Stimulated activated CD4-positive, alpha-beta T cell treated with anti-CD3 and anti-CD28 coated beads, TNF-alpha, amount 100 ng/mL, for 4 hours (primary cell): ENCODE results near the gene NAV2.
"Not testable (repeated sequence)": the region's sequence is repeated elsewhere in the genome, so short reads cannot be mapped to it uniquely, and the experiment has no call there.

Source experiments
- DNase-seq, 3 experiments: peaks; one replicate each; pipeline ENCODE4 v3.0.0-alpha.2; 2020; ENCODE audit warnings: low read depth in 3 of 3

The NAV2 gene

DNA sequence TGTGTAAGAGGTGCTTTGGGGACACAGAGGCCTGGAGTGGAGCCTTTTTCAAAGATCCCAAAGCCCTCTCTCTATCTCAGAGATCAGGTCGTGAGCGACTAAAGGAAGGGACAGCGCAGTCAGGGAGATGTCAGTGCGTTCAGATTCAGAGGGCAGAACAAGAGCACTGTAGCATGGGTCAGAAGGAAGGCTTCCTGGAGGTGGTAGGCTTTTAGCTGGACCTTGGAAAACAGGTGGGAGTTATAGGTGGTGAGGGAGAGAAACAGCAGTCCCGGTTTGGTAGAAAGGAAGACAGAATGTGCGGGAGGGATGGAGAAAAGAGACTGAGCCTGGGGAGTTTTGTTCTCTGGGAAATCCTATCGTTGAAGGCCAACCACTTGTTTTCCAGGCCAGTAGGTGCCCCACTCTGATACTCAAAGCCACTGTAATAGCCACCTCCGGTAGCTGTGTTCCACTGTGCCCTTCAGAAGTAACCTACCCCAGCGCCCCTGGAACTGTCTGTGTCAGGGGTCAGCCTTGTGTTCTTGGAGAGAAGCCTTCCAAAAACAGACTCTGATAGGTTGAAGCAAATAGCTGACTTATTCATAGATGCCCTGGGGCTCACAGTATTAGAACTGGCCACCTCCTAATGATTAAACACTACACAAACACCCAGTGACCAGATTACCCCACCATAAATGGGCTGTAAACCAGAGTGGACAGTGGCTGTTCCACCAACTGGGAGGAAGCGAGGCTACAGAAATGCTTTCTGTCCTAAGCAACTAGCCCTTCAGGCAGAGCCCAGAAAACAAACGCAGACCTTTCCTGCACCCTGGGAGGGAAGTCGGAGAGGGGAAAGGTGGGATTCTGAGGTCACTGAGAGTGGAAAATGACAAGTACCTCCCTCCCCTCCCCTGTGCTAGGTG, 289.9 kb downstream of the NAV2 start:
- no peak for DNase-seq

DNA sequence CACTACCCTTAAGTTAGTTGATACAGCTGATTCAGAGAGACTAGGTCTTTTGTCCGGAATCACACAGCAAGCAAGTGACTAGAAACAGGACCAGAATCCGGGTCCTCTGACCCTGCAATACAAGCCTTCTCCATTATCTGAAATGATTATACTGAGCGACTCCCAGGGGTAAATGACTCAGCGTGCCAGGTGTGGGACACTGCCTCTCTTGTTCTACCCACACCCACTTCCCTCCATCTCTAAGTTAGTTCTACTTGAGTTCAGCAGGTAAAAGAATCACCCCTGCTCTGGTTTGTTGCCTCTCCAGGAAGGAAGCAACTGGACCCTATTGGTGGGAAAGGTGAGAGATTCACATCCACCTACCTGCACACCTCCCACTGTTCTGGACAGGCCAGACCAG, 290.7 kb downstream of the NAV2 start:
- no peak for DNase-seq

DNA sequence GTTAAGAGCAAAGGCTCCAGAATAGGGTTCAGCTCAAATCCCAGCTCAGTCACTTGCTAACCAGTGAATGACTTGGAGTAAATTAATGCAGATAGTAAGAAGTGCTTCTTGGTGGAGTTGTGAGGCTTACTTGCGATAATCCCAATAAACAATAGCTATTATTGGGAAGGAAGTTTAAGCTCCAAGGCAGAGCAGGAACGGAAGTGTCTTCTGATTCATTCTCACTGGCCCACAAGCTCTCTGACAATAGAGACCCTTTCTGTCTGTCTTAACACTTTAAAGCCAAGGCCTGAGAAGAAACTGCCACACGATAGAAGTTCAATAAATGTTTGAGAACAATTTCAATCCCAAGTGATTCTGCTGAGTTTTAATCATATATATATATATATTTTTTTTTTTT, 292.2 kb downstream of the NAV2 start:
- DNase-seq = no peak

GRCh38 chr11:20005747-20006146, 293.1 kb downstream of the NAV2 start:
- DNase-seq = no peak

DNA sequence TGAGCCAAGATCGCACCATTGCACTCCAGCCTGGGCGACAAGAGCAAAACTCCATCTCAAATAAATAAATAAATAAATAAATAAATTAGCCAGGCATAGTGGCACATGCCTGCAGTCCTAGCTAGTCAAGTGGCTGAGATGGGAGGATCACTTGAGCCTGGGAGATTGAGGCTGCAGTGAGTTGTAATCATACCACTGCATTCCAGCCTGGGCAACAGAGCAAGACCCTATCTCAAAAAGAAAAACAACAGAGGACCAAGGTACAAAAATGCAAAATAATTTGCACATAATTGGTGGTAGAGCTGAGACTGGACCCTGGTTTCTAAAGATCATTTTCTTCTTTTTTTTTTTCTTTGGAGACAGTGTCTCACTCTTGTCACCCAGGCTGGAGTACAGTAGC, 294.0 kb downstream of the NAV2 start:
- DNase-seq = not testable (repeated sequence)

- DNase-seq = no peak
Observed at GRCh38 chr11:20007386-20007785, 294.7 kb downstream of the NAV2 start.

- no peak for DNase-seq
Observed at GRCh38 chr11:20008190-20008870, 295.7 kb downstream of the NAV2 start.

- no peak for DNase-seq
Observed at GRCh38 chr11:20008871-20009644, 296.4 kb downstream of the NAV2 start.

DNA sequence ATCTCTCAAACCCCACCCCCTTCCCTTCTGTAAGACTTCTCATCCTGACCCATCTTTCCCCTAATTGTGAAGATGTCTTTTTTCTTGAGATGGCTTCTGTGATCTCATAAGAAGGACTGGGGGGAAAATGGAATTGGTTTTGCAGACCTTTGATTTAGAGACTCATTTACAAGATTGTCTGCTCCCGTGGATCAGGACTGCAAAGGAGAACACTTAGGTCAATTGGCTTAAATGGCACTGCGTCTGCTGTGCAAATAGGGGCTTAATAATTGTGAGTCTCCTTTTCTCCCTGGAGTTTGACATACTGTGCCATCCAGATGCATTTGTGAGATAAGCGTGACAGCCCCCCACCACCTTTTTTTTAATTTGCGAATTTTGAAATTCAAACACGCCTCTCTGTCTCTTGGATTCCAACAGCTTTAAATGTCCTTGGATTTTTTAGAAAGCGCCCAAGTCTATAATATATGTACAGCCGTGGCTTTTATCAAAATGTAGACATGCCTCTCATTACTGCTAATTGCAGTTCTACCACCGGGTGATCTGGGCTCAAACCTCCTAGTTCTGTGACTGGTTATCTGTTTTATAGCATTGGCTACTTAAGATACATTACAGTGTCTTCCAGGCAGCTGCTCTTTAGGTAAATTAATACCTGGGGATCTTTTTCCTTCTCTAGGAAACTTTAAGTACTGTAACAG, 297.7 kb downstream of the NAV2 start:
- DNase-seq = no peak

DNA sequence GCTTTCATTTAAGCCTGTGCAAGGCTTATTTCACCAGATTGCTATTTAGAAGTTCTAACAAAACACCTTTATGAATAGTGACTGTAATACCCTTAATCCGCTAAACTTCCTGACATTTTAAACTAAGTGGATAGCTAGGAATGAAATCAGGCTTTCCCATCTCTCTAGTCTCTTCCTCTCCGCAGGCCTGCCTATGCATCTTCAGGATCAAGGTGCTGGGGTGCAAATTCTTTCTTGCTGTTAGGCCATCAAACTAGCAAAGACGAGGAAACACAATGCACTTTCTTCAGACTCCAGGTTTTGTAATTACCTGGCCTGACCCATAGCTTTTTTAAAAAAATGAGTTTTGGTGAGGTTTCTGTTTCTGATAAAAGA, 298.2 kb downstream of the NAV2 start:
- DNase-seq = no peak

- no peak for DNase-seq
Observed at GRCh38 chr11:20011307-20011951, 298.8 kb downstream of the NAV2 start.

GRCh38 chr11:20013346-20014066, 300.9 kb downstream of the NAV2 start:
- no peak for DNase-seq

- no peak for DNase-seq
Observed at GRCh38 chr11:20014067-20014402, 301.4 kb downstream of the NAV2 start.

DNA sequence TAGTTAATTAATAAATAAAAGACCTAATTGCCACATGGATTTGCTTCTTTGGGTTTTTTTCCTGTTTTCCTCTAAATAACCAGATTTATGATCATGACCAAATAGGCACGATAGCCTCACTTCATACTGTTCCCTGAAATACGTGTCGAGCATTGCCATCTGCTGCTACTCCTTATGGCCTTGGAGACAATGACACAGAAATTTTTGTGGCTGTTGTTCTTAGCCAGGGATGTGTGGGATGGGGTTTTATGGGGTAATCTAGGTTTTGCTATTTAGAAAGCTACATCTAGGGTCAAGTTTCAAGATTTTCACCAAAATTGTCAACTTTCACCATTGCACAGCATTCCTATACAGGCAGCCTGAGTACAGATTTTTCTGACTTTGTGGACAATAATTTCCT, 302.5 kb downstream of the NAV2 start:
- no peak for DNase-seq

DNA sequence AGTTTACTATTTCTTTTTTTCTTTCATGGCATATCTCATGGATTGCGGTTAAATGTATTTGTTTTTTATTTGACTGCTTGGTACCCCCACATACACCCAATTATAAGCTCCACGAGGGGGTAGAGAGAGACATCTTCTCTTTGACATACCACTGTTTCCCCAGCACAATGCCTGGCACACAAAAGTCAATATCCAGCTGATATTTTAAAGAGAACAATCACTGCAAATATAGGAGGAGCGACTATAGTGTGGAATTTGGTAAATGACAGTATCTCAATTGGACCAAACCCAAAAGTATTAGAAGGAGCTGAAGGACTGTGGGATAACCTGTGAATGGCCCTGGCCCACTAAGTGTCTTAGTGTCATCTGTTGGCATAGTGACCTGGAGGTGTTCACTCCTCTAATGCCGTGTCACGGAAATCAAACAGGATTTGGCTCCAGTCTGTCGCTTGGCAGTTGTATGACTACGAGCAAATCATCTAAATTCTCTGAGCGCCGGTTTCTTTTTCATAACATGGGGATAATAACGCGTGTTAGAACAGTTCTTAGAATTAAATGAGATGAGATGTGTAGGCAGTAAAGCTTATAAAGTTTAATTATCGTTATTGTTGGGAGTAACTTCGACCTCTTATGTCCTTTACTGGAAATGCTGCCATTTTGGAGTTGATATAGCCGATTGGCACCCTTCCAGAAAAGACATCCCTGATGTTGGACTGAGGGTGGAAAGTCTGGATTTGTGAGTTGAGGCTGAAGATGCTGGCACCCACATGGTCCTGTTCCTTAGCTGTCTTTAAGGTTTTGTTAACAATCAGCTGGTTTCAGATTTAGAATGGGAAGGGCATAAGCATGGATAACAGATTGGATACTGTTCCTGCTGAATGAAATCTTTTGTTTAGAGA, 303.1 kb downstream of the NAV2 start:
- DNase-seq = no peak

- DNase-seq = no peak
Observed at GRCh38 chr11:20016526-20016925, 303.9 kb downstream of the NAV2 start.

DNA sequence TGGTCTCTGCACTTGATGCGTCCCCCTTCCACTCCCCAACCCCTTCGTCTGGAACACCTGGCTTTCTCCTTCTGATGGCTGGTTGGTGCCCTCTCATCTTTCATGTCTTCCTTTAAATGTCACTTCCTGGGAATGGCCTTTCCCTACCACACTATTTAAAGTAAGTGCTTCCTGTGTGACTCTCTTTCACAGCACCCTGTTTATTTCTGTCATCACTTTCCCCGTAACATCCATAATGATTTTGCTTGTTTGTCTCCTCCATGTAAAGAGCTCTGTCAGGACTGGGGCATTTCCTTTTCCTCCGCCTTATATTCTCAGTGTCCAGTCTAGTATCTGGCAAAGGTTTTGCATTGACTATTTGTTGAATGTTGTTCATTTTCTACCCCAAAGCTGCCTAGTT, 304.7 kb downstream of the NAV2 start:
- DNase-seq = no peak

DNA sequence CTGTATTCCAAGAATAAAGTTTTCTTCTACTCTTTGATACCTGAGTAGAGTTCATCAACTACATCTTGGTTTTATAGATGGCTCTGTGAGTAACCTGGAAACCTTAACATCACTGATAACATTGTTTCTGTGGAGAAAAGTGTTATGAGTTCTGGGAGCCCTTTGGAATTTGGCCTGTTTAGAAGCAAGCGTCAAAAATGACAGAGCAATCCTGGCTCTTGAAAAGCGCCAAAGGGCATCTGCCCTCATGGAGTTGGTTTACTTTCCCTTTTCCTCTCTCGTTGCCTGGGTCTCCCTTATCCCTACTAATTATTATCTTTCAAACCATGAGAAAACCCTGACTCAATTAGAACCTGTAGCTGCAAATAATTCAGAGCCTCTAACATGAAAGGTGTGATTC, 307.6 kb downstream of the NAV2 start:
- DNase-seq = no peak

DNA sequence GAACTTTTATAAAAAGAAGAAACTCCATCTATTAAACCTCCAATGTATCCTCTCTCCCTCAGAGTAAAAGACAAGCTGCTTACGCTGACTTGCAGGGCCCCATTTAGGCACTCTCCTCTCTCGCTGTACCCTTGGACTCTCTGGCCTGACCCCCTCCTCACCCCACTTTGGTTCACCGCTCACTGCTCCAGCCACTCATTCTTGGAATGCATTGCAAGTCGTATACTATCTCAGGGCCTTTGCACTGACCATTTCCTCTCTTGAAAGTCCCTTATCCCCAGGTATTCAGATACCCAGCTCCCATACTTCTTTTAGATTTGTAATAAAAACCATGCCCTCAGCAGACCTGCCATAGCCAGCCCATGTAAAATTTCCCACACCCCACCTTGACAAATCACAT, 308.1 kb downstream of the NAV2 start:
- DNase-seq = no peak

DNA sequence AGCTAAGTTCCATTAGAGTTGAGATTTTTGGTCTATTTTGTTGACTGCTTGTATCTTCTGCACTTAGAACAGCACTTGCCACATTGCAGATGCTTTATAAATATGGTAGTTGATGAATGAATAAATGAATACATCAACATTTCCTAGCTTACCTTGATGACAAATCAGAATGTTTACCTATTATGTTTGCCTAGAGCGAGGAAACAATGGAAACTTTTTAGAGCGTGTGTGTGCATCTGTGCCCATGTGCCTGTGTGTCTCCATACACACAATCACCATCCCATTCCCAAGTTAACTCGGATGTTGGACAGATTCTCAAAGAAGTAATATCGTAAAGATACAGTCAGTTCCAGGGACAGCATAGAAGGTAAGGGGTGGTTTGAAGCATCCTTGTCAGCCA, 308.6 kb downstream of the NAV2 start:
- DNase-seq = no peak
